GM23338 (cell line): ENCODE results near the gene ANKIB1. TPM values are rescaled to one million over a fixed set of nuclear protein-coding genes. Genes with fewer than 3 reads are reported as not detected.

ENCODE experiments used
- ATAC-seq: fragments of 200-7000 bp; cut with Tn5 transposase; 3 replicates; pipeline ENCODE4 v1.9.1; 2020
- DNase-seq: peaks from one replicate; pipeline ENCODE4 v3.0.0-alpha.2; 2015; ENCODE audit warnings: low spot score
- H2AFZ ChIP-seq: fragments of 200-600 bp; sonication (generic); 2 replicates; pipeline ENCODE4 v1.8.0; 2016; ENCODE audit warnings: antibody characterized with exemption, mild to moderate bottlenecking, moderate library complexity
- H3F3A ChIP-seq: fragments of 200-600 bp; sonication (generic); replicated peaks from 2 replicates; pipeline ENCODE4 v1.8.0; 2017; ENCODE audit warnings: antibody characterized with exemption, mixed run types, low read depth
- H3K27ac ChIP-seq: fragments of 200-600 bp; sonication (generic); 2 replicates; pipeline ENCODE4 v1.6.1; 2016; ENCODE audit warnings: low read depth
- H3K27me3 ChIP-seq: fragments of 200-600 bp; sonication (generic); 2 replicates; pipeline ENCODE4 v1.8.0; 2016; ENCODE audit warnings: mild to moderate bottlenecking, mixed run types, moderate library complexity; ENCODE audit not compliant: insufficient read depth
- H3K36me3 ChIP-seq: fragments of 200-600 bp; sonication (generic); 2 replicates; pipeline ENCODE4 v1.8.0; 2016; ENCODE audit warnings: mild to moderate bottlenecking; ENCODE audit not compliant: insufficient read depth
- H3K4me1 ChIP-seq: fragments of 200-600 bp; sonication (generic); 2 replicates; pipeline ENCODE4 v1.8.0; 2016; ENCODE audit warnings: mild to moderate bottlenecking, moderate library complexity; ENCODE audit not compliant: insufficient read depth
- H3K4me2 ChIP-seq: fragments of 200-600 bp; sonication (generic); 2 replicates; pipeline ENCODE4 v1.7.1; 2017; ENCODE audit warnings: mixed run types
- H3K4me3 ChIP-seq: fragments of 200-600 bp; sonication (generic); 2 replicates; pipeline ENCODE4 v1.6.1; 2016; ENCODE audit warnings: mixed run types
- H3K79me2 ChIP-seq: fragments of 200-600 bp; sonication (generic); replicated peaks from 2 replicates; pipeline ENCODE4 v1.8.0; 2017; ENCODE audit warnings: mild to moderate bottlenecking; ENCODE audit not compliant: insufficient read depth
- H3K9me2 ChIP-seq: fragments of 200-600 bp; sonication (generic); 2 replicates; pipeline ENCODE4 v1.8.0; 2017; ENCODE audit not compliant: insufficient read depth
- H4K20me1 ChIP-seq: fragments of 200-600 bp; sonication (generic); replicated peaks from 2 replicates; pipeline ENCODE4 v1.8.0; 2017; ENCODE audit warnings: mild to moderate bottlenecking; ENCODE audit not compliant: insufficient read depth
- H3K27ac Mint-ChIP-seq: 2 replicates; pipeline ENCODE4 v1.8.0; 2020; ENCODE audit warnings: inconsistent platforms, mild to moderate bottlenecking, moderate library complexity, mixed read lengths
- H3K27me3 Mint-ChIP-seq: 3 replicates; pipeline ENCODE4 v1.8.0; 2022; ENCODE audit warnings: low read depth, mild to moderate bottlenecking, moderate library complexity, mixed read lengths, inconsistent platforms; ENCODE audit not compliant: insufficient read depth, poor library complexity
- H3K36me3 Mint-ChIP-seq: 3 replicates; pipeline ENCODE4 v1.8.0; 2021; ENCODE audit warnings: low read depth, mild to moderate bottlenecking, inconsistent platforms, moderate library complexity, mixed read lengths
- H3K4me1 Mint-ChIP-seq: 3 replicates; pipeline ENCODE4 v1.8.0; 2020; ENCODE audit warnings: mild to moderate bottlenecking, inconsistent platforms, mixed read lengths
- H3K4me3 Mint-ChIP-seq: 3 replicates; pipeline ENCODE4 v1.8.0; 2021; ENCODE audit warnings: moderate library complexity, mild to moderate bottlenecking, inconsistent platforms, mixed read lengths
- H3K9me3 Mint-ChIP-seq: 3 replicates; pipeline ENCODE4 v1.8.0; 2020; ENCODE audit warnings: moderate library complexity, mild to moderate bottlenecking, inconsistent platforms, mixed read lengths
- CREB1 ChIP-seq: fragments of 250-450 bp; sonication (Bioruptor Pico); IDR thresholded peaks from 2 replicates; pipeline ENCODE4 v1.5.0; 2020; ENCODE audit warnings: low read depth, mild to moderate bottlenecking, moderate library complexity
- CTCF ChIP-seq, 2 experiments: fragments of 200-600 bp in 1 of 2; sonication (generic) in 1 of 2; conservative IDR thresholded peaks; 2 replicates each; pipeline versions ENCODE4 v1.5.1 to v1.6.1; 2016 to 2017; ENCODE audit warnings: antibody characterized with exemption in 2 of 2, low read depth in 2 of 2, mild to moderate bottlenecking in 2 of 2, moderate library complexity in 1 of 2
- ETS1 ChIP-seq: IDR thresholded peaks from 2 replicates; pipeline ENCODE4 v1.6.1; 2016; ENCODE audit warnings: antibody characterized with exemption
- EZH2phosphoT487 ChIP-seq: fragments of 200-600 bp; sonication (generic); IDR thresholded peaks from one replicate; pipeline ENCODE4 v1.8.1; 2018; ENCODE audit warnings: antibody characterized with exemption; ENCODE audit not compliant: unreplicated experiment
- JUNB ChIP-seq: IDR thresholded peaks from one replicate; pipeline ENCODE4 v1.6.1; 2016; ENCODE audit warnings: antibody characterized with exemption; ENCODE audit not compliant: unreplicated experiment
- NANOG ChIP-seq: IDR thresholded peaks from 2 replicates; pipeline ENCODE4 v1.6.1; 2016; ENCODE audit warnings: antibody characterized with exemption, borderline replicate concordance
- POLR2AphosphoS5 ChIP-seq: IDR thresholded peaks from 2 replicates; pipeline ENCODE4 v1.6.1; 2016; ENCODE audit warnings: antibody characterized with exemption, low read depth
- ZNF462 ChIP-seq: fragments of 250-450 bp; sonication (Bioruptor Pico); IDR thresholded peaks from 2 replicates; pipeline ENCODE4 v1.5.0; 2020; ENCODE audit warnings: mild to moderate bottlenecking, moderate library complexity
- polyA plus RNA-seq: library from polyadenylated mRNA; unstranded; fragments of >200 nt; fragmentation: Nextera tagmentation; extraction: Ambion mirVana; gene quantifications from 2 replicates; pipeline ENCODE4 v1.2.1, GENCODE V29; 2016
- total RNA-seq: library from RNA; depleted of rRNA; stranded (reverse); fragments of >200 nt; shearing (Covaris generic); gene quantifications from 2 replicates; pipeline ENCODE4 v1.2.3, GENCODE V29; 2014

ANKIB1 gene
- total and polyA plus RNA-seq, 2 experiments from 2014 or later, result 19.1 to 40.3 TPM

GRCh38 chr7:92276460-92276864 lies 30.7 kb downstream of the ANKIB1 start:
- H3F3A ChIP-seq, result no peaks in the 10 kb centered on the region
- no peaks in the 10 kb centered on the region for H3K36me3 ChIP-seq
- H4K20me1 ChIP-seq, result peaks cover 6% of the 10 kb centered on the region; the same call in 1 of the 2 replicates
- H3K27ac ChIP-seq, result no peak overlapping the region
- TF ChIP-seq JUNB (no peak), CREB1 (CRISPR knock-in tag) (no peak), CTCF (conservative IDR thresholded peaks at IDR 0.05; ENCODE audit: low read depth in 2 of 2) (no peak), ETS1 (no peak), ZNF462 (no peak), EZH2phosphoT487 (no peak), POLR2AphosphoS5 (no peak), NANOG (no peak)
- H2AFZ ChIP-seq, result no peak overlapping the region
- DNase-seq (no peak), ATAC-seq (no peak)
- no peaks in the 10 kb centered on the region for H3K9me2 ChIP-seq
- H3K4me3 Mint-ChIP-seq, result no peak overlapping the region
- H3K36me3 Mint-ChIP-seq, result 0 out of 3 replicates have a peak, but pooled peaks cover 4% of the 10 kb centered on the region
- H3K9me3 Mint-ChIP-seq, result no peaks in the 10 kb centered on the region; the same call in 1 of the 3 replicates
- H3K27me3 Mint-ChIP-seq, result peaks cover 4% of the 10 kb centered on the region
- H3K4me1 ChIP-seq, result peaks cover 20% of the 10 kb centered on the region; the same call in 1 of the 2 replicates
- H3K4me2 ChIP-seq, result no peak overlapping the region
- H3K4me3 ChIP-seq, result no peak overlapping the region
- peaks cover 21% of the 10 kb centered on the region for H3K4me1 Mint-ChIP-seq
- H3K27me3 ChIP-seq, result no peaks in the 10 kb centered on the region
- peaks cover 92% of the 10 kb centered on the region for H3K79me2 ChIP-seq
- no peak overlapping the region for H3K27ac Mint-ChIP-seq
